Cardiac fibroblast (primary cell): Measurements from ENCODE around the gene ETNK2.
"Not testable (repeated sequence)": the region's sequence is repeated elsewhere in the genome, so short reads cannot be mapped to it uniquely, and the experiment has no call there.

Experiments
- DNase-seq, 2 donors: peaks; one replicate each; pipeline versions ENCODE4 v3.0.0 to v3.0.0-alpha.2; 2010; ENCODE audit warnings: low read depth in 2 of 2
- H3K4me3 ChIP-seq, 2 donors: replicated peaks in 1 of 2; 1 replicate in 1 of 2; 2 replicates in 1 of 2; pipeline ENCODE4 v1.5.1; 2011; ENCODE audit warnings: low read depth in 2 of 2, low read length in 2 of 2, mild to moderate bottlenecking in 2 of 2, moderate library complexity in 1 of 2
- TF ChIP-seq, protein P1 (sequence below): IDR thresholded peaks from one replicate; pipeline ENCODE4 v1.5.1; 2011; ENCODE audit warnings: low read depth, mild to moderate bottlenecking, low read length, inconsistent platforms

ETNK2 gene

DNA sequence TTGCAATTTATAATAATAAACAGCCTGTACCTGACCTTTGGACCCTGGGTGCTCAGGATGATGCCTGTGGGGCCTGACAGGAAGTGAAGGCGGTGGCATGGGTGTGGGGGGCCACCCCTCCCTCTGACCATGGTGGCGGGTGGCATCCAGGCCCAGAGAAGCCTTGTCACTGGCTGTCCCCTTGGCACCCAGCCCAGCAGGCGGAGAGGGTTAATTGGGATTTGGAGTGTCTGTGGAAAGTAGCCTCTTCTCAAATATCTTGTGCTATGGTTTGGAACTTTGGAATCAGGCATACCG is 58.5 kb downstream of the ETNK2 start:
- TF ChIP-seq, protein P1, sequence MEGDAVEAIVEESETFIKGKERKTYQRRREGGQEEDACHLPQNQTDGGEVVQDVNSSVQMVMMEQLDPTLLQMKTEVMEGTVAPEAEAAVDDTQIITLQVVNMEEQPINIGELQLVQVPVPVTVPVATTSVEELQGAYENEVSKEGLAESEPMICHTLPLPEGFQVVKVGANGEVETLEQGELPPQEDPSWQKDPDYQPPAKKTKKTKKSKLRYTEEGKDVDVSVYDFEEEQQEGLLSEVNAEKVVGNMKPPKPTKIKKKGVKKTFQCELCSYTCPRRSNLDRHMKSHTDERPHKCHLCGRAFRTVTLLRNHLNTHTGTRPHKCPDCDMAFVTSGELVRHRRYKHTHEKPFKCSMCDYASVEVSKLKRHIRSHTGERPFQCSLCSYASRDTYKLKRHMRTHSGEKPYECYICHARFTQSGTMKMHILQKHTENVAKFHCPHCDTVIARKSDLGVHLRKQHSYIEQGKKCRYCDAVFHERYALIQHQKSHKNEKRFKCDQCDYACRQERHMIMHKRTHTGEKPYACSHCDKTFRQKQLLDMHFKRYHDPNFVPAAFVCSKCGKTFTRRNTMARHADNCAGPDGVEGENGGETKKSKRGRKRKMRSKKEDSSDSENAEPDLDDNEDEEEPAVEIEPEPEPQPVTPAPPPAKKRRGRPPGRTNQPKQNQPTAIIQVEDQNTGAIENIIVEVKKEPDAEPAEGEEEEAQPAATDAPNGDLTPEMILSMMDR = no peak
- DNase-seq = no peak

DNA sequence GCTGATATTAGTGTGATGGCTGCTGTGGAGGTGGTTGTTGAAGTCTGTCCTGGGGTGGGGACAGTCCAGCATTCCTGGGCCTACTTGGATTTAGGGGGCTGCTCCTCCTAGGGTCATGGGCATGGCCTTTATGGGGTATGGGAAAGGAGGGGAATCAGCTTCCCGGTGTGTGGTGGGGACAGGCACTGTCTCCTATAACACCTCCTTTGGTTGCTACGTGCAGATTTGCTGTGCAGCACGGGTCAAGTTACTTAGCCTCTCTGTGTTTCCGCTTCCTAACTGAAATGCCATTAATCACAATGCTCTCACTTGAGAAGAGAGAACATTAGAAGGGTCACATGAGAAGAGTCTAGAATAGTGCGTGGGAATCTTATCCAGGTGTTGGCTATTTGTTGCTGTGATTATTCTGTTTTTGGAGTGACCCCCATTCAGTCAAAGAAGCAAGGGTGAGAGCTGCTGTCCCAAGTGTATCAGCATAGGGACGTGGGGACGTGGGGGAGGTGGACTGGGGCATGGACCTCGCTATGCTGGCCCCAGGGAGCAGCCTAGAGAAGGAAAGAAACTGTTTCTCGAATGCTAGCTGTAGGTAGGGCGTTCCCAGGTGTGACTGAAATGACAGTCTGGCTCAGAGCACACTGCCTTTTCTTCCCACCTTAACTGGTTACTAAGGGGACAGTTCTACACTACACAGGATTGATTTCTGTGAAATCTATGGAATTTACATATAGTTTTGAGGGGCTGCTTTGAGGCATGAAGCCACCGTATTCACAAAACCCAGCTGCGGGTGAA is 59.0 kb downstream of the ETNK2 start:
- H3K4me3 ChIP-seq = no peak overlapping the region
- TF ChIP-seq, protein P1 = no peak
- DNase-seq = no peak

More for the DNA sequence above, 58.5 kb downstream of the ETNK2 start:
- H3K4me3 ChIP-seq = no peak overlapping the region

DNA sequence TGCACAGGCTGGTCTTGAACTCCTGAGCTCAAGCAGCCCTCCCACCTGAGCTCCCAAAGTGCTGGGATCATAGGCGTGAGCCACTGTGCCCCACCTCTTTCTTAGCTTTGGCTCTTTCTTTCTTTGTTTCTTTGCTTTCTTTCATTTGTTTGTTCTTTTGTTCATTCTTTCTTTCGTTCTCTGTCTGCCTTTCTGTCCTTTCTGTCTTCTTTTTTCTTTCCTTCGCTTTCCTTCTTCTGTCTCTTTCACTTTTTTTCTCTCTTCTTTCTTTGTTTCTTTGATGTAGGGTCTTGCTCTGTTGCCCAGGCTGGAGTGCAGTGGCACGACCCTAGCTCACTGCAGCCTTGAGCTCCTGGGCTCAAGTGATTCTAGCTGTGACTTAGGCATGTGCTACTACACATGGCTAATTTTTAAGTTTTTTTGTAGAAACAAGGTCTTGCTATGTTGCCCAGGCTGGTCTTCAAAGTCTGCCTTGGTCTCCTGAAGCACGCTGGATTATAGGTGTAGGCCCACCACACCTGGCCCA is 60.0 kb downstream of the ETNK2 start:
- TF ChIP-seq, protein P1 = no peak
- no peak overlapping the region for H3K4me3 ChIP-seq
- DNase-seq = no peak

DNA sequence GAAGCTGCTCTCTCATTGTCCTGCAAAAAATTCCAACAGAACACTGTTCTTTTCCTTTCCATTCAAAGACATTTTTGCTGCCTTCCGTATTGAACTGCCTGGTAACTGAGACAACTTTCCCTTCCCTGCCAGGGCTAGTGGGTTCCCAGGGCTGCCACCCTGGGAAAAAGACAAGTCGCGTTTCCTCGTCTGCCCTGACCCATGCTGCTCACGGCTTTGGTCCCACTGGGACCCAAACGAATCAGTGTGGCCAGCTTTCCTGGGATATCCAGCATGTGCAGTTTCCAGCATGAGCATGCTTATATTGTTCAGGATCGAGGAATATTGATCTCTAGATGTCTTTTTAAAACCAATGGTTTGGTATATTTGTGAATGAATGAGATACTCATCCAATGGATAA is 60.8 kb downstream of the ETNK2 start:
- TF ChIP-seq, protein P1 = no peak
- H3K4me3 ChIP-seq = no peak overlapping the region
- no peak for DNase-seq

DNA sequence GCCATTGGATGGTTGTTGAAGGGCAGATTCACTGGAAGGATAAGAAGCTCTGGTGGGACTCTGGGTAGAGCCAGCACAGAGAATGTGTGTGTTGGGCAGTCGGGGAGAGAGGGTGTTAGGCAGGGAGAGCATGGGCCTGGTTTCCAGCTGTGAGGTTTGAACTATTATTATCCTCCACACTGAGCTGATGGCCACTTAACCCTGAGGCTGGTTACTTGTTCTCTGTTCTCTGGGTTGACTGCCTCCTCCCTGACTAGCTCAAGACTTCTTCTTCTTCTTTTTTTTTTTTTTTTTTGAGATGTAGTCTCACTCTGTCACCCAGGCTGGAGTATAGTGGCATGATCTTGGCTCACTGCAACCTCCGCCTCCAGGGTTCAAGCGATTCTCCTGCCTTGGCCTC is 61.7 kb downstream of the ETNK2 start:
- DNase-seq, H3K4me3 ChIP-seq: not testable (repeated sequence)

DNA sequence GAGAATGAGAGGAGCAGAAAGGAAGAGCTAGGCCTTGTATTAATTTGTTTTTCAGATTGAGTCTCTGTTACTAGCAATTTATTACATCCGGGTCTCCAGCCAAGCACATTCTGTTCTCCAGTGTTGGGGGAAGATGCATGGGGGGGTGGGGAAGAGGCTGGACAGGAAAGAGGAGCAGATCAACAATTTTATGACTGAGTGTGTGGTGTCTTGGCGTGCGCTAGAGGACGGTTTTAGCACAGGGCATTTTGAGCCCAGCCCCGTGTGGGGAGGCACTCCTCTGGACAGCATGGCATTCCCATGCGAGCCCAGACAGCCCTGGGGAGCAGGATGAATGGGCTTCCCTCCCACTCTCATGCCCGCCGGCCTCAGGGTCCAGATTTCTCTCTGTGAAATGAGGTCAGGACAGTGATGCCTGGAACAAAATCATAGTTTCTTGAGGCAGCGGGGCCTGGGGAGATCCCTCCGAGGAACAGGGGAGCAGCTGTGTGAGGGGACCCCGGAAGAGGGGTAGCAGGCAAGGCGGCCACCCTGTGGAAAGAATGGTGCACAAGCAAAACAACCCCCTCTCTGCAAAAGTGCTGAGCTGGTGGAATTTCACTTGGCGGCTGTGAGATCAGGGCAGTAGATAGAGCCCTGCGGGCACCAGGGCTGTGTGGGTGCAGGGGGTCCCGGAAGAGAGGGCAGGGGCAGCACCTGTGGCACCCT is 62.6 kb downstream of the ETNK2 start:
- TF ChIP-seq, protein P1 = no peak
- no peak overlapping the region for H3K4me3 ChIP-seq
- peak; percentile 58 to 73 for DNase-seq

DNA sequence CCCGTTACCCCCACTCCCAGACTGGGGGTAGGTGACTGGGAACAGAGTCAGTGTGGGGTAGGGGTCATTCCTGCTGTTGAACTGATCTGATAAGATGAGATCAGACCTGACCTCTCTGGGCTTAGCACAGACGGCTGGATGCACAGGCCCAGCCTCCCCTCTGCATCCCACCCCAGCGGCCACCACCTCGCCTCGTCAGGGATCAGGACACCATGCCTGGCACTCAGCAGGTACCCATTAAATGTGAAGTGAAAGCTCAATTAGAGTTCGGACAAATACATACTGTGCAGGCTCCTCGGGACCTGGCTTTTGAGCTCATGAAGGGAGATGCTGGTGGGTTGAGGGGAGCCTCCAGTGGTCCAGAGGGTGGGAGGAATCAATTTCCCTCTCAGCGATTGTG is 63.2 kb downstream of the ETNK2 start:
- no peak overlapping the region for H3K4me3 ChIP-seq
- DNase-seq = no peak
- TF ChIP-seq, protein P1 = no peak
